ENCODE measurements around the gene ESYT2. TPM values are rescaled to one million over a fixed set of nuclear protein-coding genes. Genes with fewer than 3 reads are reported as not detected.

ESYT2 gene
- polyA plus RNA-seq, 1 donor (not counting 4 experiments of a cell fraction or from before 2014, with no cell fraction given) = 45.9 TPM

GRCh38 chr7:158684329-158684728 is 145.0 kb downstream of the ESYT2 start:
- Histone ChIP-seq H3K9ac (ENCODE audit: control insufficient read depth, extremely low read depth, insufficient read depth, low read length) (no peak overlapping the region), H3K79me2 (ENCODE audit: control insufficient read depth, insufficient read depth, low read length) (no peaks in the 10 kb centered on the region), H3K4me2 (ENCODE audit: control insufficient read depth, extremely low read depth, insufficient read depth, low read depth, low read length) (no peak overlapping the region), H4K20me1 (ENCODE audit: control insufficient read depth, extremely low read depth, insufficient read depth, low read length) (no peaks in the 10 kb centered on the region), H3K4me3 (ENCODE audit: control insufficient read depth in 2 of 3, extremely low read depth in 1 of 3, insufficient read depth in 2 of 3, low read depth in 1 of 3, low read length in 3 of 3) (no peak overlapping the region), H2AFZ (ENCODE audit: control insufficient read depth, low read length) (no peak overlapping the region), H3K4me1 (ENCODE audit: control insufficient read depth, extremely low read depth, insufficient read depth, low read length) (no peaks in the 10 kb centered on the region), H3K9me3 (ENCODE audit: control insufficient read depth, low read depth, low read length) (no peaks in the 10 kb centered on the region), H3K27me3 (ENCODE audit: control insufficient read depth, extremely low read depth, insufficient read depth, low read length) (no peaks in the 10 kb centered on the region), H3K9me1 (ENCODE audit: control insufficient read depth, extremely low read depth, insufficient read depth, low read length) (no peaks in the 10 kb centered on the region), H3K27ac (ENCODE audit: control insufficient read depth, insufficient read depth, low read length) (no peak overlapping the region), H3K36me3 (ENCODE audit: control insufficient read depth in 2 of 2, extremely low read depth in 1 of 2, insufficient read depth in 2 of 2, low read length in 2 of 2) (peaks cover 4 to 9% of the 10 kb centered on the region in 2 experiments)
- DNase-seq (ENCODE audit: low read depth, low spot score) = no peak
- dilution Hi-C loops (cut with MboI; ENCODE audit: extremely low pct_ligation_motif_present, low sequenced_read_pairs) = no loop called here
- FAIRE-seq = no peak
- TF ChIP-seq CTCF (optimal IDR thresholded peaks at IDR 0.05 in 1 of 3, IDR thresholded peaks at IDR 0.05 in 1 of 3, conservative IDR thresholded peaks at IDR 0.05 in 1 of 3; ENCODE audit: extremely low read depth in 1 of 3, insufficient read depth in 2 of 3, low read length in 3 of 3) (no peak), EZH2 (IDR thresholded peaks at IDR 0.05; ENCODE audit: low read length) (no peak)

- peaks cover 1 to 13% of the 10 kb centered on the region in 2 experiments for H3K36me3 ChIP-seq (ENCODE audit: control insufficient read depth in 2 of 2, extremely low read depth in 1 of 2, insufficient read depth in 2 of 2, low read length in 2 of 2)
- H3K27me3 ChIP-seq (ENCODE audit: control insufficient read depth, extremely low read depth, insufficient read depth, low read length) = no peaks in the 10 kb centered on the region
- H3K9me3 ChIP-seq (ENCODE audit: control insufficient read depth, low read depth, low read length) = no peaks in the 10 kb centered on the region
- H3K4me3 ChIP-seq (ENCODE audit: control insufficient read depth in 2 of 3, extremely low read depth in 1 of 3, insufficient read depth in 2 of 3, low read depth in 1 of 3, low read length in 3 of 3) = no peak overlapping the region
- no peak overlapping the region for H2AFZ ChIP-seq (ENCODE audit: control insufficient read depth, low read length)
- TF ChIP-seq CTCF (optimal IDR thresholded peaks at IDR 0.05 in 1 of 3, IDR thresholded peaks at IDR 0.05 in 1 of 3, conservative IDR thresholded peaks at IDR 0.05 in 1 of 3; ENCODE audit: extremely low read depth in 1 of 3, insufficient read depth in 2 of 3, low read length in 3 of 3) = no peak
- no peak overlapping the region for H3K9ac ChIP-seq (ENCODE audit: control insufficient read depth, extremely low read depth, insufficient read depth, low read length)
- no peaks in the 10 kb centered on the region for H3K9me1 ChIP-seq (ENCODE audit: control insufficient read depth, extremely low read depth, insufficient read depth, low read length)
- no peak overlapping the region for H3K27ac ChIP-seq (ENCODE audit: control insufficient read depth, insufficient read depth, low read length)
- dilution Hi-C loops (cut with MboI; ENCODE audit: extremely low pct_ligation_motif_present, low sequenced_read_pairs) = no loop called here
- no peaks in the 10 kb centered on the region for H3K4me1 ChIP-seq (ENCODE audit: control insufficient read depth, extremely low read depth, insufficient read depth, low read length)
- no peaks in the 10 kb centered on the region for H3K79me2 ChIP-seq (ENCODE audit: control insufficient read depth, insufficient read depth, low read length)
- DNase-seq (ENCODE audit: low read depth, low spot score) (no peak), FAIRE-seq (no peak)
- no peaks in the 10 kb centered on the region for H4K20me1 ChIP-seq (ENCODE audit: control insufficient read depth, extremely low read depth, insufficient read depth, low read length)
- H3K4me2 ChIP-seq (ENCODE audit: control insufficient read depth, extremely low read depth, insufficient read depth, low read depth, low read length) = no peak overlapping the region
Observed at GRCh38 chr7:158683541-158683940, 145.8 kb downstream of the ESYT2 start.
